MCF 10A (cell line): ENCODE results near the gene ATG2B. TPM values are rescaled to one million over a fixed set of nuclear protein-coding genes. Genes with fewer than 3 reads are reported as not detected.
A peak's percentile ranks its signal among the peaks of the same experiment; 100 is the strongest.

Experiments
- BruUV-seq: library from RNA; stranded (reverse); fragments of 400-500 nt; replicated peaks from 2 replicates; lab custom pipeline; 2021; lab: Mats Ljungman, UMichigan
- CTCF ChIA-PET: fragments of 300-600 bp; sonication (Branson Sonifier 250); formaldehyde crosslinking; extraction: SDS; loops from one replicate; lab custom pipeline; 2021; ENCODE audit warnings: antibody characterized with exemption, inconsistent platforms; lab: Yijun Ruan, JAX
- POLR2A ChIA-PET: fragments of 300-600, 350-650 bp; sonication (Branson Sonifier 250); formaldehyde crosslinking; extraction: SDS; loops from one replicate; lab custom pipeline; 2020; ENCODE audit warnings: antibody characterized with exemption, inconsistent platforms; lab: Yijun Ruan, JAX
- DNase-seq: peaks from one replicate; pipeline ENCODE4 v3.0.0-alpha.2; 2018; ENCODE audit not compliant: unreplicated experiment
- H3K27ac Mint-ChIP-seq: one replicate; pipeline ENCODE4 v1.8.0; 2022; ENCODE audit warnings: mild to moderate bottlenecking, low read depth, mixed read lengths; ENCODE audit not compliant: unreplicated experiment
- H3K27me3 Mint-ChIP-seq: one replicate; pipeline ENCODE4 v1.8.0; 2022; ENCODE audit warnings: mixed read lengths; ENCODE audit not compliant: insufficient read depth, unreplicated experiment
- H3K36me3 Mint-ChIP-seq: one replicate; pipeline ENCODE4 v1.8.0; 2022; ENCODE audit warnings: mild to moderate bottlenecking, moderate library complexity, mixed read lengths; ENCODE audit not compliant: insufficient read depth, unreplicated experiment
- H3K4me1 Mint-ChIP-seq: one replicate; pipeline ENCODE4 v1.8.0; 2022; ENCODE audit warnings: mixed read lengths; ENCODE audit not compliant: insufficient read depth, unreplicated experiment
- H3K4me3 Mint-ChIP-seq: one replicate; pipeline ENCODE4 v1.8.0; 2022; ENCODE audit warnings: mild to moderate bottlenecking, moderate library complexity, mixed read lengths; ENCODE audit not compliant: unreplicated experiment
- H3K9me3 Mint-ChIP-seq: one replicate; pipeline ENCODE4 v1.8.0; 2022; ENCODE audit warnings: mixed read lengths; ENCODE audit not compliant: unreplicated experiment
- intact Hi-C: fragments of 100-400 bp; cut with micrococcal nuclease; formaldehyde crosslinking; loops from 2 replicates; pipeline ENCODE4 v1.14.1; 2022
- total RNA-seq: library from RNA; stranded (reverse); gene quantifications from 2 replicates; pipeline ENCODE4 v1.2.3, GENCODE V29; 2022
- TF ChIP-seq, protein P1 (sequence below): fragments of 200-600 bp; IDR thresholded peaks from one replicate; pipeline ENCODE4 v1.8.0; 2022; ENCODE audit warnings: antibody characterized with exemption, mild to moderate bottlenecking; ENCODE audit not compliant: unreplicated experiment

Gene ATG2B
- total RNA-seq, 1 experiment from 2014 or later = 20.5 TPM

DNA sequence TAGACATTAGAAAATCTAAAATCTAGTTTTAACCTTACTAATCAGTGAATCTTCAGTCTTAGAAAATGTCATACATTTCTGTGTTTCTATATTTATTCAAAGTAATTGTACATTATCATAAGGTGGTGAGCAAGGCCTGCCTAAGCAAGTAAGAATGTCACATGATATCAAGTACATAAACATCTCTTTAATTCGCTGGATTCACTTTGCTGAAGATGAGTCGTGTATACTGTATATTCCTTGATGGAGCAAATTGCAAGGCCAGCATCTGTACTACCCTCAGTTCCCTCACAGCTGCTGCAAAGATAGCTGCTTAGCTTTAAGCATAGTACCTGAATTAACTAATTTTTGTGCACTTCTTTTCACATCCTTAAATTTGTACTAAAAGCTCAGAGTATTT lies 20.3 kb upstream of the ATG2B start:
- ChIA-PET POLR2A (interaction anchor here (1.8 kb wide), 1 partner anchor 20 kb away, joined by 9 read pairs; the partner anchor contains the start of genes ATG2B and GSKIP), CTCF (no interaction called here)
- no peak for DNase-seq
- BruUV-seq = no TSS peak
- no peaks in the 10 kb centered on the region for H3K4me1 Mint-ChIP-seq
- no peaks in the 10 kb centered on the region for H3K9me3 Mint-ChIP-seq
- TF ChIP-seq, protein P1, sequence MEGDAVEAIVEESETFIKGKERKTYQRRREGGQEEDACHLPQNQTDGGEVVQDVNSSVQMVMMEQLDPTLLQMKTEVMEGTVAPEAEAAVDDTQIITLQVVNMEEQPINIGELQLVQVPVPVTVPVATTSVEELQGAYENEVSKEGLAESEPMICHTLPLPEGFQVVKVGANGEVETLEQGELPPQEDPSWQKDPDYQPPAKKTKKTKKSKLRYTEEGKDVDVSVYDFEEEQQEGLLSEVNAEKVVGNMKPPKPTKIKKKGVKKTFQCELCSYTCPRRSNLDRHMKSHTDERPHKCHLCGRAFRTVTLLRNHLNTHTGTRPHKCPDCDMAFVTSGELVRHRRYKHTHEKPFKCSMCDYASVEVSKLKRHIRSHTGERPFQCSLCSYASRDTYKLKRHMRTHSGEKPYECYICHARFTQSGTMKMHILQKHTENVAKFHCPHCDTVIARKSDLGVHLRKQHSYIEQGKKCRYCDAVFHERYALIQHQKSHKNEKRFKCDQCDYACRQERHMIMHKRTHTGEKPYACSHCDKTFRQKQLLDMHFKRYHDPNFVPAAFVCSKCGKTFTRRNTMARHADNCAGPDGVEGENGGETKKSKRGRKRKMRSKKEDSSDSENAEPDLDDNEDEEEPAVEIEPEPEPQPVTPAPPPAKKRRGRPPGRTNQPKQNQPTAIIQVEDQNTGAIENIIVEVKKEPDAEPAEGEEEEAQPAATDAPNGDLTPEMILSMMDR = no peak
- intact Hi-C loops = no loop called here
- H3K27ac Mint-ChIP-seq = no peak overlapping the region
- H3K36me3 Mint-ChIP-seq = peaks cover 19% of the 10 kb centered on the region
- H3K27me3 Mint-ChIP-seq = no peaks in the 10 kb centered on the region
- no peak overlapping the region for H3K4me3 Mint-ChIP-seq

DNA sequence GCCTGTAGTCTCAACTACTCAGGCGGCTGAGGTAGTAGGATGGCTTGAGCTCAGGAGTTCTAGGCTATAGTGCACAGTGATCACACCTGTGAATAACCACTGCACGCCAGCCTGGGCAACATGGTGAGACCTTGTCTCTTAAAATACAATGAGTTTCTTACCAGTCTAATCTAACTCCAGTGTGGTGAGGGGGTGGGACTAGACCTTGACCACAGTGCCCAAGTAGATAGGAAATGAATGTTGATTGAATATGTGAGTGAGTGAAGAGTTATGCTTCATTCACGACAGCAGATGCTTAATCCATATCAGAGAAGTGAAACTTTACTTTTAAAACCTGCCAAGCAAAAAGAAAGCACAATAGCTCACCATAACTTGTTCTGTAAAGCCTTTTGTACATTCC lies 17.6 kb upstream of the ATG2B start:
- intact Hi-C loops = no loop called here
- BruUV-seq = no TSS peak
- peaks cover 8% of the 10 kb centered on the region for H3K4me1 Mint-ChIP-seq
- peaks cover 12% of the 10 kb centered on the region for H3K36me3 Mint-ChIP-seq
- no peak for DNase-seq
- no peaks in the 10 kb centered on the region for H3K27me3 Mint-ChIP-seq
- H3K27ac Mint-ChIP-seq = no peak overlapping the region
- TF ChIP-seq, protein P1 = no peak
- H3K4me3 Mint-ChIP-seq = no peak overlapping the region
- POLR2A ChIA-PET = interaction anchor here (0.8 to 1.7 kb wide), 4 partner anchors 10 to 21 kb away, joined by 3 to 16 read pairs (median 4); partner anchors contain the start of genes ATG2B and GSKIP
- CTCF ChIA-PET = no interaction called here
- H3K9me3 Mint-ChIP-seq = no peaks in the 10 kb centered on the region

DNA sequence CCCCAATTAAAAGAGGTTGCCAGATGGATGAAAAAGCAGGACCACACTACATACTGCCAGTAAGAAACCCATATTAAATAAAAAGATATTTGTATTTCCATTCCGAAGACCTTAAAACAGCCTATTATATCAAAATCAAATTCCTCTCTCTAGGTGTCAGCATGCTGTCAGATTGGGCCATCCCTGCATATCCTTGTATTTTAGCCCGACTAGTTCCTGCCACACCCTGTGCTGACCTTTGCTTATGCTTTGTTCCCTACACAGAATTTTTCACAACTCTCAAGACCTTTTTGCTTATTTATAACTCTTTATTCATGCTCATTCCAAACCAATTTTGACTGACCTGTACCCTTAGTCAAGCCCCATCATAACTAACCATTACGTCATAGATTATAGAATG lies 13.0 kb upstream of the ATG2B start:
- no TSS peak for BruUV-seq
- no peak overlapping the region for H3K4me3 Mint-ChIP-seq

DNA sequence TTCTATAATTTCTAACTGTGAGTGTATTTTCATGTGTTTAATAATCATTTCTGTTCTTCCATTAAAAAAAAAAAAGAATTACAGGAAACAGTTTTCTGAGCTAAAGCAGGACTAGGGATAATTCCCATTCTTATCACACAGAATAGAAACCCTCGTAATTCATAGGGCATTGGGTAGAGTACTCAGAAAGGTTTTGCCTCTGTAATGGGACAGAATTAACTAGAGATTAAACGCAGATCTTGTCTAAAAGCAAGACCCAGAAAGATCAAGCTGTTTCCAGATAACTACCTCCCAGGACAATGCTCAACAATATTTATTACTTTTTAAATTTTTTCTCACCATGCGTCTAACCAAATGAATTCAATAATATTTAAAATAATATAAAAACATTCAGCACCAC lies 10.4 kb upstream of the ATG2B start:
- no peak for DNase-seq
- peaks cover 8% of the 10 kb centered on the region for H3K4me1 Mint-ChIP-seq
- TF ChIP-seq, protein P1 = no peak
- H3K9me3 Mint-ChIP-seq = no peaks in the 10 kb centered on the region
- no peaks in the 10 kb centered on the region for H3K27me3 Mint-ChIP-seq
- peaks cover 5% of the 10 kb centered on the region for H3K36me3 Mint-ChIP-seq
- intact Hi-C loops = no loop called here
- CTCF ChIA-PET = no interaction called here
- H3K4me3 Mint-ChIP-seq = no peak overlapping the region
- no TSS peak for BruUV-seq
- POLR2A ChIA-PET = no interaction called here
- H3K27ac Mint-ChIP-seq = no peak overlapping the region

More for the DNA sequence above, 13.0 kb upstream of the ATG2B start:
- Mint-ChIP-seq H3K9me3 (no peaks in the 10 kb centered on the region), H3K36me3 (peaks cover 5% of the 10 kb centered on the region), H3K27ac (no peak overlapping the region), H3K4me1 (peaks cover 8% of the 10 kb centered on the region), H3K27me3 (no peaks in the 10 kb centered on the region)
- POLR2A ChIA-PET = interaction anchor here (0.9 to 1.3 kb wide), 2 partner anchors 9 to 13 kb away, joined by 3 read pairs; no protein-coding TSS in a partner anchor
- TF ChIP-seq, protein P1 = no peak
- CTCF ChIA-PET = no interaction called here
- intact Hi-C loops = no loop called here
- peak; percentile 21 for DNase-seq
